ENCODE measurements around the gene EXOC1.

The EXOC1 gene

DNA sequence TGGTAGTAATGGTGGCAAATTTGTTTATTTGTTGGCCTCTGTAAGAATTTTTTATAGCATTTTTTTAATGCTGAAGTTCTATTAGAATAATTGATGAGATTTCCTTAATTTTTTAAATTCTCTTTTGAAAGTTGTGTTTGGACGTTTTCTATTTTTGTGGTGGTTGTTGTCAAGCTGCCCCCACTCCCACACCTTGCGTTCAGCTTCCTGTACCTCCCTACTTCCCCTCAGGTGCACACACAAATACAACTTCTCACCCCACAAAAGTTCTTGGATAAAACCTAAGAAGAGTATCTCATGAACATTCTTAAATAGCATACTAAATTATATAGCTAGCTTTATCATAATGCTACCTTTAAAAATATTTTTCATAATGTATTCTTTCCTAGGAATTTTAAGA is 38.7 kb downstream of the EXOC1 start:
- TF ChIP-seq, protein P1, sequence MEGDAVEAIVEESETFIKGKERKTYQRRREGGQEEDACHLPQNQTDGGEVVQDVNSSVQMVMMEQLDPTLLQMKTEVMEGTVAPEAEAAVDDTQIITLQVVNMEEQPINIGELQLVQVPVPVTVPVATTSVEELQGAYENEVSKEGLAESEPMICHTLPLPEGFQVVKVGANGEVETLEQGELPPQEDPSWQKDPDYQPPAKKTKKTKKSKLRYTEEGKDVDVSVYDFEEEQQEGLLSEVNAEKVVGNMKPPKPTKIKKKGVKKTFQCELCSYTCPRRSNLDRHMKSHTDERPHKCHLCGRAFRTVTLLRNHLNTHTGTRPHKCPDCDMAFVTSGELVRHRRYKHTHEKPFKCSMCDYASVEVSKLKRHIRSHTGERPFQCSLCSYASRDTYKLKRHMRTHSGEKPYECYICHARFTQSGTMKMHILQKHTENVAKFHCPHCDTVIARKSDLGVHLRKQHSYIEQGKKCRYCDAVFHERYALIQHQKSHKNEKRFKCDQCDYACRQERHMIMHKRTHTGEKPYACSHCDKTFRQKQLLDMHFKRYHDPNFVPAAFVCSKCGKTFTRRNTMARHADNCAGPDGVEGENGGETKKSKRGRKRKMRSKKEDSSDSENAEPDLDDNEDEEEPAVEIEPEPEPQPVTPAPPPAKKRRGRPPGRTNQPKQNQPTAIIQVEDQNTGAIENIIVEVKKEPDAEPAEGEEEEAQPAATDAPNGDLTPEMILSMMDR (IDR thresholded peaks at IDR 0.05; ENCODE audit: low read depth, low read length) = no peak
- in situ Hi-C loops (cut with HindIII; ENCODE audit: low sequenced_read_pairs) = no loop called here
- H3K4me3 ChIP-seq (ENCODE audit: low read depth, low read length) = no peak overlapping the region
- no peak for DNase-seq (ENCODE audit: low read depth, low spot score)

DNA sequence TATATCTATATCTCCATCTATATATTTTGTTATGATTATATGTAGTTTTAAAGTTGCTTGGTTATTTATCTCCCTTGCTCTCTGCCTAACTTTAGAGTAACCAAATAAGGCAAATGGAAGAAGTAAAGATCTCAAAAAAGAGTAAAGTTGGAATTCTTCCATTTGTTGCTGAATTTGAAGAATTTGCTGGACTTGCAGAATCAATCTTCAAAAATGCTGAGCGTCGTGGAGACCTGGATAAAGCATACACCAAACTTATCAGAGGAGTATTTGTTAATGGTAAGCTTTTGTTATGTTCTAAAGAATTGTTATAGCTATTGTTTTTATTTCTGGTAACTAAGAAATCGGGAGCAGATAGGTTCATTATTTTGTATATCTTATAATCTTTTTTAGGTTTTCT is 43.2 kb downstream of the EXOC1 start:
- in situ Hi-C loops (cut with HindIII; ENCODE audit: low sequenced_read_pairs) = no loop called here
- DNase-seq (ENCODE audit: low read depth, low spot score) = no peak
- H3K4me3 ChIP-seq (ENCODE audit: low read depth, low read length) = no peak overlapping the region
- TF ChIP-seq, protein P1 (IDR thresholded peaks at IDR 0.05; ENCODE audit: low read depth, low read length) = no peak

DNA sequence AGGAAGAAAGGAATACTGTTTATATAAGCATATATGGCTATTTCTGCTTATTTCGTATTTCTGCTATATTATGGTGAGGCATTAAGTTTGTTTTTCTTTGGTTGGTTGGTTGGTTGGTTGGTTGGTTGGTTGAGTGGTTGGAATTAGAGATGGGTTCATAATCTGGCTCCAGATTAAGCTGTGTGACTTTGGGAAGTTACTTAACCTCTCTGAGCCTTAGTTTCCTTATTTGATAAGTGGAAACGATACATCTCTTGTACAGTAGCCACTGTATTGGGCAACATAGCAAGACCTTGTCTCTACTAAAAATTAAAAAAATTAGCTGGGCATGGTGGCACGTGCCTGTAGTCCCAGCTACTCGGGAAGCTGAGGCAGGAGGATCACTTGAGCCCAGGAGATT is 49.2 kb downstream of the EXOC1 start:
- H3K4me3 ChIP-seq (ENCODE audit: low read depth, low read length) = no peak overlapping the region
- no peak for DNase-seq (ENCODE audit: low read depth, low spot score)
- TF ChIP-seq, protein P1 (IDR thresholded peaks at IDR 0.05; ENCODE audit: low read depth, low read length) = no peak
- in situ Hi-C loops (cut with HindIII; ENCODE audit: low sequenced_read_pairs) = no loop called here

DNA sequence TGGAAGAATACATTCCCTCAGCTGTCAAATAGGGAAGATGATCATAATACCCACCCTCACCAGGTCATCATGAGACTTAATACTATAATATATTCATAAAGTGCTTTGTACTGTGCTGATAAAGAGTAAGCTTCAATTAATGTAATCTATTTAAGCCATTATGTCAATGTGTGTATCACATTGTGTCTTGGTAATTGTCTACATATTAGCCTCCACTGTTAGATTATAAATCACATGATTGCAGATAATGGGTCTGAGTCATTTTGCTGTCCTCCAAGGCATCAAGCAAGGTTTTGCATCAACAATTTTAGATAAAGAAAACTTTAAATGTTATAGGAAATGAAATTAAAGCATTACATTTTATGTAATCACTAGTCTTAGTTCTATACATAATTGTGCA is 50.1 kb downstream of the EXOC1 start:
- in situ Hi-C loops (cut with HindIII; ENCODE audit: low sequenced_read_pairs) = no loop called here
- no peak for DNase-seq (ENCODE audit: low read depth, low spot score)
- TF ChIP-seq, protein P1 (IDR thresholded peaks at IDR 0.05; ENCODE audit: low read depth, low read length) = no peak
- H3K4me3 ChIP-seq (ENCODE audit: low read depth, low read length) = no peak overlapping the region

DNA sequence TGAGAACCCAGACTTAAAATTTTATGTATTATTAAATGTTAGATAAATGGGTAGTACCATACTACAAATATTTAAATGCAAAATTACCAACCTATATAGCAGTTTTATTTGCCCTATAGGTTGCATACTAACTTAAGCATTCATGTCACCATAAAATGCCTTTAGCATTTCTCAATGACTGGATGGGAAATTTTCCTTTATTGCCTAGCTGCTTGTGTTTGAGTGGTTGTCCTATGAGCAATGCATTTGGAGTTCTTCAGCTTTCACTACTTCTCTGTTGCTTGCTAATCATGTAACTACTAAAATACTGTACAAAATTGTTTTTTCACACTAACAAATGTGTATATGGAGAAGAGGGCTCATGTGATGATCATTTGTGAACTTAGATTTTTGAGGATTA is 51.1 kb downstream of the EXOC1 start:
- in situ Hi-C loops (cut with HindIII; ENCODE audit: low sequenced_read_pairs) = no loop called here
- TF ChIP-seq, protein P1 (IDR thresholded peaks at IDR 0.05; ENCODE audit: low read depth, low read length) = no peak
- no peak for DNase-seq (ENCODE audit: low read depth, low spot score)
- no peak overlapping the region for H3K4me3 ChIP-seq (ENCODE audit: low read depth, low read length)

DNA sequence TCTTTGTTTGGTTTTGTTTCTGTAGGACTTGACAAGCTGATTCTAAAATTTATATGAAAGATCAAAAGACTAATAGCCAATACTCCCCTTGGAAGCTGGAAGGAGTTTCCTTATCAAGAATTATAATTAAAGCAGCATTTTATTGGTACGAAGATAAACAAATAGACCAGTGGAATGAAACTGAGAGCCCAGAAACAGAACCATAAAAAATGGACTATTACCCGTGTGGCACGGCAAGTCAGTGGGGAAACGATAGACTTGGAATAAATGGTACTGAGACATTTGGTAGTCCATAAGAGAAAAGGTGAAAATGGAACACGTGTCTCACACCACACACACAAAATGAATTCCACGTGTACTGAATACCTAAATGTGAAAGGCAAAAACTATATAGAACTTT is 52.9 kb downstream of the EXOC1 start:
- no peak overlapping the region for H3K4me3 ChIP-seq (ENCODE audit: low read depth, low read length)
- in situ Hi-C loops (cut with HindIII; ENCODE audit: low sequenced_read_pairs) = no loop called here
- TF ChIP-seq, protein P1 (IDR thresholded peaks at IDR 0.05; ENCODE audit: low read depth, low read length) = no peak
- no peak for DNase-seq (ENCODE audit: low read depth, low spot score)

DNA sequence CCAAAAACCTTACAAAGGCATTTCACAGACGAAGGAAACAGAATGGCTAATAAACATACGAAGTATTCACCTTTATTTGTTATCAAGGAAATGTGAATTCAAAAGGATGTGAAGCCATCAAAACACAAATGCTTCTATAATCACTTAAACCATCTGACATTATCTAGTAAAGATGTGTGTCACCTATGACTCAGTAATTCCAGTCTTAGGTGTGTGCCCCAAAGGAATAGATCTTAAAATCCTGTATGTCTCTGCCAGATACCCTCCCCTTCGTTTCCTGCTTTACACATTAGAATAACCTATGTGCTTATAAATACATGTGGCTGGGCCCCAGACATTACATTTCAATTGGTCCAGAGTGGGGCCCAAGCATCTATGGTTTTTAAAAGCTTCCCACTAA is 53.5 kb downstream of the EXOC1 start:
- H3K4me3 ChIP-seq (ENCODE audit: low read depth, low read length) = no peak overlapping the region
- in situ Hi-C loops (cut with HindIII; ENCODE audit: low sequenced_read_pairs) = no loop called here
- TF ChIP-seq, protein P1 (IDR thresholded peaks at IDR 0.05; ENCODE audit: low read depth, low read length) = no peak
- DNase-seq (ENCODE audit: low read depth, low spot score) = no peak

Measured in astrocyte of the spinal cord (primary cell).